ENCODE measurements around the gene DDX51.
"Not testable (repeated sequence)": the region's sequence is repeated elsewhere in the genome, so short reads cannot be mapped to it uniquely, and the experiment has no call there.

DDX51 gene

GRCh38 chr12:132153501-132154340, 9.6 kb upstream of the DDX51 start:
- peak; percentile 43 to 52 for DNase-seq

DNA sequence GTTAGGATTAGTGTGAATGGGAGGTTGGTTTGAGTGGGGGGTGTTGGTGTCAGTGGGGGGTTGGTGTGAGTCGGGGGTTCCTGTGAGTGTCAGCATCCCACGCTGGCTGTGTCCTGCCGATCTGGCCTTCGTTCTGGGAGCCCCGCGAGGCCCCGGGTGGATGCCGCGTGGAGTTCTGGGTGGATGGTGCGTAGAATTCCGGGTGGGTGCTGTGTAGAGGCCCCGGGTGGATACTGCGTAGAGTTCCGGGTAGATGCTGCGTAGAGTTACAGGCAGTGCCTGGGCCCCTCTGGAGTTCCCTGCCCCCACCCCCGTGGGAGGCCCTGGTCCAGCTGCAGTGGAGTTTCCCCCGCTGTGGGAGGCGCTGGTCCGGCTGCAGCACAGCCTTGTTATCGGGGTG, 8.8 kb upstream of the DDX51 start:
- no peak for DNase-seq

DNA sequence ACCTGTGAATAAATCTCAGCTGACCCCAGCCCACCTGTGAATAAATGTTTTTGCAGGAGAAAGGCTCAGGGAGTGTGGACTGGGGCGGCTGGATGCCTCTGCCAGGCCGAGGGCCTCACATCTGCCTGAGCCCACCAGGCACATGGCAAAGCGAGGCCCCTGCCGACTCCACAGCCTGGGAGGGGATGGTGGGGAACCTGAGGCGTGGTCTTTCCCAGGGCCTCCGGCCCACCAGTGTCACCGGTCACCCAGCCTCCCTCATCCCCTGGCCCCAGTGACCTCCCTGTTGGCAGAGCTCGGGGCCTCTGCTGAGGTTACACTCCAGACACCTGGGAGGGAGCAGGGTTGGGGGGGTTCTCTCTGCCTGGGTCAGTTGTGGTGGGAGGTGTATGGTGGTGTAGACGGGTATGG, 8.3 kb upstream of the DDX51 start:
- DNase-seq, result no peak

GRCh38 chr12:132151766-132152410, 7.8 kb upstream of the DDX51 start:
- no peak for DNase-seq

DNA sequence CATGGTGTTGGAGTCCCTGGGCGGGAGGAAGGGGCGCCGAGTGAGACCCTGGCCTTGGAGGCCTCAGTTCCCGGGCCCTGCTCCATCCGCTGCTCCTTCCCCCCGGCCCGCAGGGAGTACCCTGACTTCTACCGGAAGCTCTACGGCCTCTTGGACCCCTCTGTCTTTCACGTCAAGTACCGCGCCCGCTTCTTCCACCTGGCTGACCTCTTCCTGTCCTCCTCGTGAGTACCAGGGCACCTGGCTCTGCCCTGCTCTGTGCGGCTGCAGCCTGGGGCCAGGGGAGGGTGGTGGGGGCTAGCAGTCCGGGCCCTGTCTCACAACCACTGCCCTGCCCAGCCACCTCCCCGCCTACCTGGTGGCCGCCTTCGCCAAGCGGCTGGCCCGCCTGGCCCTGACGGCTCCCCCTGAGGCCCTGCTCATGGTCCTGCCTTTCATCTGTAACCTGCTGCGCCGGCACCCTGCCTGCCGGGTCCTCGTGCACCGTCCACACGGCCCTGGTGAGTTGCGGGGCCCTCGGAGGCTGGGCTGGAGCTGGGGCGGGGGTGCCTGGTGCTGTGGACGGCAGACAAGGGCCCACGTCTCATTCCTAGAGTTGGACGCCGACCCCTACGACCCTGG, 7.1 kb upstream of the DDX51 start:
- no peak for DNase-seq

- DNase-seq, result no peak
These were observed 6.6 kb upstream of the DDX51 start for GRCh38 chr12:132150780-132151144.

DNA sequence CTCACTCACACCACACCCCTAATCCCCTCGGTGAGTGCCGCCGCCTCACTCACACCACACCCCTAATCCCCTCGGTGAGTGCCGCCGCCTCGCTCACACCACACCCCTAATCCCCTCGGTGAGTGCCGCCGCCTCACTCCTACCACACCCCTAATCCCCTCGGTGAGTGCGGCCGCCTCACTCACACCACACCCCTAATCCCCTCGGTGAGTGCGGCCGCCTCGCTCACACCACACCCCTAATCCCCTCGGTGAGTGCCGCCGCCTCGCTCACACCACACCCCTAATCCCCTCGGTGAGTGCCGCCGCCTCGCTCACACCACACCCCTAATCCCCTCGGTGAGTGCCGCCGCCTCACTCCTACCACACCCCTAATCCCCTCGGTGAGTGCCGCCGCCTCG, 5.4 kb upstream of the DDX51 start:
- not testable (repeated sequence) for DNase-seq

DNA sequence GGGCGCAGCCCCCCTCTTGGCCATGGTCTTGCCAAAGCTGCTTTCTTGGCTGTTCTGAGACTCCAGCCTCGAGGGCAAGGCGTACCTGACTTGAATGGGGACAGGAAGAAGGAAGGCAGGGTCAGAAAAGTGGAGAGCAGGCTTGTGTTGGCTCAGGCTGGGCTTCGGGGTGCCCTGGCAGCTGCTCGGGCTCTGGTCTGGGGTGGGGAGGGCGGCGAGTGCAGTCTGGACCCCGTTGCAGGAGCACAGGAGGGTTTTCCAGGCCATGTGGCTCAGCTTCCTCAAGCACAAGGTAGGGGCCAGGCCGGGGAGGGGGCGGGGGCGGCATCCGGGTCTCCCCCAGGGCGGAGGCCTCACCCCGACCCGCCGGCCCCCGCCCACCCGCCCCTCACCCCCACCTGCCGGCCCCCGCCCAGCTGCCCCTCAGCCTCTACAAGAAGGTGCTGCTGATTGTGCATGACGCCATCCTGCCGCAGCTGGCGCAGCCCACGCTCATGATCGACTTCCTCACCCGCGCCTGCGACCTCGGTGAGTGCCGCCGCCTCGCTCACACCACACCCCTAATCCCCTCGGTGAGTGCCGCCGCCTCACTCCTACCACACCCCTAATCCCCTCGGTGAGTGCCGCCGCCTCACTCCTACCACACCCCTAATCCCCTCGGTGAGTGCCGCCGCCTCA, 4.4 kb upstream of the DDX51 start:
- no peak for DNase-seq

DNA sequence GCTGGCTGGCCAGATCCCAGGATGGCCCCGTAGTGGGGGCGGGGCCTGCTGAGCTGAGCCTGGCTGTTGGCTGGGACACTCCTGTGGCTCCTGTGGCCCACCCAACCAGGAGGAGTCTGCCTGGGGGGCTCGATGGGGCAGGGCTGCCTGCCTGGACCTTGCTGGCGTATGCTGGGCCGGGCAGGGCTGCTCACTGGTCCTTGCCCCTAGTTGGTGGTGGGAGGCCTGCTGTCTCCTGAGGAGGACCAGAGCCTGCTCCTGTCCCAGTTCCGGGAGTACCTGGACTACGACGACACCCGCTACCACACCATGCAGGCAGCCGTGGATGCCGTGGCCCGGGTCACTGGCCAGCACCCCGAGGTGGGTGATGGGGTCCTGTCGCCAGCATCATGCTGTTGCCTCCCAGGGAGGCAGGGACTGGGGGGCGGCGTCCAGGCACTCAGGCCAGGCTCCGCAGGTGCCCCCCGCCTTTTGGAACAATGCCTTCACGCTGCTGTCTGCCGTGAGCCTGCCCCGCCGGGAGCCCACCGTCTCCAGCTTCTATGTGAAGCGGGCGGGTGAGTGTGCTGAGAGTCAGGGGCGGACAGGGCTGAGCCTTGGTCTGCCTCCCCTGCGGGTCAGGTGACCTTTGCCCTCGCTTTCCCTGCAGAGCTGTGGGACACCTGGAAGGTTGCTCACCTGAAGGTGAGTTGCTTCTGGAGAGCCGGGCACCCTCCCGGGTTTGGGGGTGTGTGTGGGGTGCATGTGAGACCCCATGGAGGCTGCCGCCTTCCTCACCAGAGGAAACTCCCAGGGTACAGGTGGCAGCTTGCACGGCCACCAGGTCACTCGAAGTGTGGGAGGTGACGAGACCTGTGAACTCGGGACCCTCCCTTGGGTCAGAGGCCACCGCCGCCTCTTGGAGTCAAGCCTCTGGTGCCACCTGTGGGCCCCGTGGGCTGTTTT, 3.6 kb upstream of the DDX51 start:
- no peak for DNase-seq

DNA sequence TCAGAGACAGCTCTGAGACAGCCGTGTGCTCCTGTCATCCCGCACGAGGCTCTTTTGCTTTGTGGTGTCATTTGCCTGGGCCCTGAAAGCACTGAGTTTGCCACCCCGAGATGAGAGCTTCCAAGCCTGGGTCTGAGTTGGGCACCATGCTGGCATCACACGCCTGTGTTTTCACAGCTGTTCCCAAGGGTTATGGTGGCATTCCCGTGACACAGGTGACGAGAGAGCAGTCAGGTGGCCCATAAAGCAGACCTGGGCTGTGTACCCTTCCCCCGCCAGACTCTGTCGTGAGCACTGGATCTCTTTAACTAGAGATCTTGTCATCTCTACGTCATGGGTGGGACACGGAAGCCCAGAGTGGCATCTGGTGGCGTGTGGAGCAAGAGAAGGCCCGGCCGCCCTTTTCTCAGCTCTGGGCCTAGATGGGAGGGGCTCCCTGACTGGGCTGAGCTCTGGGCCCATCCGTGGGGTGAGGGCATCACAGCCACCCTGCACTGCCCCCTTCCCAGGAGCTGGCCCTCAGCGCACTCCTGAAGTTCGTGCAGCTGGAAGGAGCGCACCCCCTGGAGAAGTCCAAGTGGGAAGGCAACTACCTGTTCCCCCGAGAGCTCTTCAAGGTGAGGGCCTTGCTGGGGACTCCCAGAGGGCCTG, 2.8 kb upstream of the DDX51 start:
- DNase-seq, result no peak

DNA sequence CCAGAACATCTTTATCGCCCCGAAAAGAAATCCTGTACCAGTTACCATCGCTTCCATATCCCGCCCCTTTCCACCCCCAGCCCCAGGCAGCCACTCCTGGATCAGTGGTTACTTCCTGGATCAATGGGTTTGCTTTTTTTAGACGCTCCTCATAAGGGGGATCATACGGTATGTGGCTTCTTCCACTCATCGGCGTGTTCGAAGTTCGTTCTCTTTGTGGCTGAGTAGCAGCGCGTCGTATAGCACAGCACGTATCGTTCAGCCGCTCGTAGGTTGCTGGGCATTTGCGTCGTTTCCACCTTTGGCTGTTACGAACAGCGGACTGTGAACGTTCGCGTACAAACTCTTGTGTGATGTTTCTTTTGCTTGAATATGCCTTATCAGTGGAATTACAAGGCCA, 2.0 kb upstream of the DDX51 start:
- DNase-seq, result no peak

DNA sequence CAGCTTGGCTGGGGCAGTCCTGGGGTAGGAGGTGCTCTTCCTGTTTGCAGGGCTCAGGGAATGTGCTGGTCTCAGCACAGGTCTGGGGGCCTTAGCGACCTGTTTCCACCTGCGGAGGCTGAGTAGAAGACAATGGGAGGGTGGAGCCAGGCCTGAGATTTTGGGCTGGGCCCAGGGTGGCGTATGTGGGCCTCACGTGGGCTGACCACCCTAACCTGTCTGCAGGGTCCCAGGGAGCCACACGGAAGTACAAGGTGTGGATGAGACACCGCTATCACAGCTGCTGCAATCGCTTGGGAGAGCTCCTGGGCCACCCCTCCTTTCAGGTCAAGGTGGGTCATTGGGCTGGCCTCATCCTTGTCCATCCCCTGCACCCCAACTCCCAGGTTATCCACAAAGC, 1.2 kb upstream of the DDX51 start:
- no peak for DNase-seq

DNA sequence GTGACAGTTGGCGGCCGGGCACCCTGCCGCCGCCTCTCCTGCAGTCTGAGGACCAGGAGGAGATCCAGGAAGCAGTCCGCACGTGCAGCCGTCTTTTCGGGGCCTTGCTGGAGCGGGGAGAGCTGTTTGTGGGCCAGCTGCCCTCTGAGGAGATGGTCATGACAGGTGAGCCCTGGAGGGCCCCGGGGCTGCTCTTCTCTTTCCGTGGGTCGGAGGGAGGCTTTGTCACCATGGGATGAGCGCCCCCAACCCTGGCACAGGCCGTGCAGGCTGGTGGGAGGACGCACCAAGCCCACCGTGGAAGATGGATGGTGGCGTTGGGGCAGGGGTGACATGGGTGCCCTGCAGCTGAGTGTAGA, 670 bp upstream of the DDX51 start:
- DNase-seq, result no peak

- no peak for DNase-seq
These were observed 615 bp downstream of the DDX51 start for GRCh38 chr12:132143336-132144071.

- DNase-seq, result no peak
These were observed 1.3 kb downstream of the DDX51 start for GRCh38 chr12:132142679-132143335.

GRCh38 chr12:132141976-132142678, 2.0 kb downstream of the DDX51 start:
- DNase-seq, result no peak

GRCh38 chr12:132140918-132141841, 2.9 kb downstream of the DDX51 start:
- DNase-seq, result no peak

DNA sequence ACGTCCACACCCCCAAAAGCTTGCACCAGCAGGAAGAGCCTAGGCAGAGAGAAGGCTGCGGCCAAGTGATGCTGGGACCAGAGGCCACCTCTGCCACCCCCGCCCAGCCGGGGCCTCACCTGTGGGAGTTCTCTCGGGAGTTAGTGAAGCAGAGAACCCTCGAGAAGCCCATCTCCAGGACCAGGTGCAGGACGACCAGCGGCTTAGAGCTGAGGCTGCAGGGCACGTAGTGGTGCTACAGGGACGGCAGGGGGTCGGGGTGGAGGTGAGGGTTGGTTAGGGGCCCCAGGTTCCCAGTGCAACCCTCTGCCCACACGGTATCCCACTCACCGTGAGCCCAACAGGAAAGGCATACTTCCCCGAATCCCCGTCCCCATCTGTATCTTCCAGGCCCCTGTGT, 3.6 kb downstream of the DDX51 start:
- DNase-seq, result no peak

DNA sequence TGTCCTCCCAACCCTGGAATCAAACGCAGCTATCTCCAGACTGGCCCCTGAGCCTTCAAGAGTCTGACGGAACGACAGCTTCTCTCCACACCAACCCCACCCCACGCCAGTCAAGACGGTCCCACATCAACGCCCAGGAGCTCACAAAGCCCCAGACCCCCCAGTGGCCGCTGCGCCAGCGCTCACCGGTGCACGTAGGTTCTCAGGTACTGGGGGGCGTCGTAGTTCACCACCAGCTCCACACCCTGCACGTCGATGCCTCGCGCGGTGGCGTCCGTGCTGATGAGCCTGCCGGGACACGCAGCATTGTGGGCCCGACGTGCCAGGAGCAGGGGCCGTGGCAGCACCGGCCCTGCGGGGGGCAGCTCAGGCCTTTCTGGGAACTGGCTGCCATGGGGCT, 4.2 kb downstream of the DDX51 start:
- no peak for DNase-seq

All from AML-193 (cell line).